Testis (tissue), 3 donors: Measurements from ENCODE around the gene EHHADH. TPM values are rescaled to one million over a fixed set of nuclear protein-coding genes. Genes with fewer than 3 reads are reported as not detected.
"Not testable (repeated sequence)": the region's sequence is repeated elsewhere in the genome, so short reads cannot be mapped to it uniquely, and the experiment has no call there.

ENCODE experiments used
- DNase-seq: peaks from one replicate; pipeline ENCODE4 v3.0.0-alpha.2; 2019
- H3K27ac ChIP-seq, 2 donors: fragments of 200-600 bp; sonication (generic); one replicate each; pipeline ENCODE4 v1.5.1; 2019
- H3K27me3 ChIP-seq: fragments of 200-600 bp; sonication (generic); one replicate; pipeline ENCODE4 v1.5.1; 2019
- H3K36me3 ChIP-seq: fragments of 200-600 bp; sonication (generic); one replicate; pipeline ENCODE4 v1.5.1; 2017; ENCODE audit warnings: low read depth; ENCODE audit errors: missing control alignments
- H3K4me1 ChIP-seq: fragments of 200-600 bp; sonication (generic); one replicate; pipeline ENCODE4 v1.5.1; 2019
- H3K4me3 ChIP-seq, 2 donors: fragments of 200-600 bp; sonication (generic); one replicate each; pipeline ENCODE4 v1.5.1; 2017 to 2019
- H3K9me3 ChIP-seq: fragments of 200-600 bp; sonication (generic); one replicate; pipeline ENCODE4 v1.5.1; 2017
- POLR2A ChIP-seq: fragments of 450-650 bp; IDR thresholded peaks from one replicate; pipeline ENCODE4 v1.6.1; 2017; ENCODE audit warnings: antibody characterized with exemption, mild to moderate bottlenecking, moderate library complexity
- WGBS, 2 donors: methylation state at CpG; one replicate each; pipeline ENCODE4 v1.1.5; 2018; 5-methylcytosine and 5-hydroxymethylcytosine counted together
- intact Hi-C: fragments of 100-400 bp; cut with DNase I; formaldehyde crosslinking; loops from one replicate; pipeline ENCODE4 v1.15.1; 2023; ENCODE audit warnings: low total_unique reads
- polyA plus RNA-seq: library from polyadenylated mRNA; stranded (reverse); fragments of 350-450 nt; fragmentation: Illumina TruSeq; extraction: RNeasy Lipid Tissue Mini Kit (QIAGEN cat#74804); gene quantifications from one replicate; pipeline ENCODE4 v1.2.3, GENCODE V29; 2014; ENCODE audit warnings: low read depth, low replicate concordance; ENCODE audit not compliant: insufficient read depth
- total RNA-seq, 2 donors: library from RNA; depleted of rRNA; stranded (reverse); fragments of >200 nt; gene quantifications; one replicate each; pipeline ENCODE4 v1.2.3, GENCODE V29; 2016
- TF ChIP-seq, protein P1 (sequence below), 3 experiments: fragments of 450-650 bp in 2 of 3; fragments of 200-600 bp in 1 of 3; sonication (generic) in 1 of 3; IDR thresholded peaks; one replicate each; pipeline ENCODE4 v1.5.1; 2016 to 2019; ENCODE audit warnings: antibody characterized with exemption in 3 of 3, mild to moderate bottlenecking in 2 of 3, moderate library complexity in 1 of 3

Gene EHHADH
- total and polyA plus RNA-seq, 3 donors from 2014 or later: 5.2 to 7.5 (median 6.1) TPM

DNA sequence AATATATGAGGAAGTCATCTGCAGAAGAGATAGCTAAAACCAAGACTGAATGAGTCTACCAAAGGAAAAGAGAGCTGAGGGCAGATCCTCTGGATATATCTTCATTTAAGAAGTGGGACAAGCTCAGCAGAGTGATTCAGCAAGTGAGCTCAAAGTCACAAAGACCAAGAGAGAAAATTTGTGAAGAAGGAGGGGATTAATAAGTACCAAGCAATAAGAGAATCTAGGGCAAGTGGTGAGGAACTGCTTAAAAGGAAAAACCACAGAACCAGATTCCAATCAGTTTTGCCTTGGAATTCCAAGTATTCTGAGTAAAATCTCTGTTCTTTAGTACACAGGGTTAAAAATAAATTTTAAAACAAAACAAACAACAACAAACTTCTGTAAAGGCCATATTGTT is 3.6 kb downstream of the EHHADH start:
- Histone ChIP-seq H3K4me3 (no peak overlapping the region), H3K4me1 (no peaks in the 10 kb centered on the region), H3K36me3 (no peaks in the 10 kb centered on the region), H3K27ac (no peak overlapping the region), H3K27me3 (no peaks in the 10 kb centered on the region), H3K9me3 (no peaks in the 10 kb centered on the region)
- TF ChIP-seq, protein P1, sequence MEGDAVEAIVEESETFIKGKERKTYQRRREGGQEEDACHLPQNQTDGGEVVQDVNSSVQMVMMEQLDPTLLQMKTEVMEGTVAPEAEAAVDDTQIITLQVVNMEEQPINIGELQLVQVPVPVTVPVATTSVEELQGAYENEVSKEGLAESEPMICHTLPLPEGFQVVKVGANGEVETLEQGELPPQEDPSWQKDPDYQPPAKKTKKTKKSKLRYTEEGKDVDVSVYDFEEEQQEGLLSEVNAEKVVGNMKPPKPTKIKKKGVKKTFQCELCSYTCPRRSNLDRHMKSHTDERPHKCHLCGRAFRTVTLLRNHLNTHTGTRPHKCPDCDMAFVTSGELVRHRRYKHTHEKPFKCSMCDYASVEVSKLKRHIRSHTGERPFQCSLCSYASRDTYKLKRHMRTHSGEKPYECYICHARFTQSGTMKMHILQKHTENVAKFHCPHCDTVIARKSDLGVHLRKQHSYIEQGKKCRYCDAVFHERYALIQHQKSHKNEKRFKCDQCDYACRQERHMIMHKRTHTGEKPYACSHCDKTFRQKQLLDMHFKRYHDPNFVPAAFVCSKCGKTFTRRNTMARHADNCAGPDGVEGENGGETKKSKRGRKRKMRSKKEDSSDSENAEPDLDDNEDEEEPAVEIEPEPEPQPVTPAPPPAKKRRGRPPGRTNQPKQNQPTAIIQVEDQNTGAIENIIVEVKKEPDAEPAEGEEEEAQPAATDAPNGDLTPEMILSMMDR (IDR thresholded peaks at IDR 0.05): no peak
- TF ChIP-seq POLR2A: no peak
- no peak for DNase-seq
- intact Hi-C loops: no loop called here

DNA sequence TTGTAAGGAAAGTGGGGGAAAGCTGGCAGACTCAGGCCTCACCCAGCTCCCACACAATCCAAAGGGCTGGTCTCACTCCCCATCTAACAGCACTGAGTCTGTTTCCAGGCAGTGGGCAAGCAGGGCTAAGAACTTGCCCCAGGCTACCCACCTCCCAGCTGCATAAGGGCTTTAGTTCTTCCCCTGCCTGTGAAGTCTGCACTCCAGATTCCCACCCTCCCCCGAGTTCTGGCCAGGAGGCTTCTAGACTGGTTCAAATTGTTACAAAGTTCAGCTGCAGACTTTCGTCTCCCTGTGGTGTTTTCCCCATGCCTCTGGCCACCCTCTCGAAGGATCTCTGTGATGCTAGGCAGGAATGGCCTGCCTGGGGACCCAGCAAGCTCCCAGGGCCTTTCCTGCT is 11.2 kb downstream of the EHHADH start:
- Histone ChIP-seq H3K9me3 (no peaks in the 10 kb centered on the region), H3K27ac (no peak overlapping the region), H3K4me1 (no peaks in the 10 kb centered on the region), H3K4me3 (no peak overlapping the region), H3K27me3 (no peaks in the 10 kb centered on the region), H3K36me3 (no peaks in the 10 kb centered on the region)
- WGBS, 2 donors: 78 to 87% methylated on average over 3 of the region's 3 CpGs
- no peak for DNase-seq
- intact Hi-C loops: no loop called here
- TF ChIP-seq, protein P1 (IDR thresholded peaks at IDR 0.05): no peak
- no peak for TF ChIP-seq POLR2A

DNA sequence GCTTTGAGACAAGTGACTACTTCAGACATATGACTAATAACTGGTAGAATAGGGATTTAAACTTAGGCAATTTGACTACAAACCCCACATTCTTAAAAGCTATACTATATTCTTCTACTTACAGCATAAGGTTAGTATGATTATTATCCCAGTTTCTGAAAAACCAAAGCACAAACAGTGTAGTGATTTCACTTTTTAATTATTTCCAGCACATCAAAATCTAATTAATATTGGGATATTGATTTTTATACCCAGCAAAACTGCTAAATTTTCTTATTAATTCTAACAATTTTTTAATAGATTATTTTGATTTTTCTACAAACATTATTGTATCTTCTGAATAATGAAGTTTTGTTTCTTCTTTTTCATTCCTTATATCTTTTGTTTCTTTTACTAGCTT is 16.9 kb downstream of the EHHADH start:
- intact Hi-C loops: no loop called here

DNA sequence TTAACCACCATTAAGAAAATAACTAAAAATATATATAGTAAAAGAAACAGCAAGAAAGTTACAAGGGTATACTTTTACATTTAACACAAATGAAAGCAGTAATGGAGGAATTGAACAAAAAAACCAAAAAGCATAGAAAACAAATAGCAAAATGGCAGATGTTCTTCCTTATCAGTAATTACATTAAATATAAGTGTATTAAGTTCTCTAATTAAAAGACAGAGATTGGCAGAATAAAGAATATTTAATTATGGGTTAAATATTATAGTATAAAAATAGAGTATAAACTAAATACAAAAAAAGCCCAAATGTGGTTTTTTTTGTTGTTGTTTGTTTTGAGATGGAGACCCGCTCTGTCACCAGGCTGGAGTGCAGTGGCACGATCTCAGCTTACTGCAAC is 20.5 kb downstream of the EHHADH start:
- Histone ChIP-seq H3K36me3 (no peaks in the 10 kb centered on the region), H3K27me3 (no peaks in the 10 kb centered on the region), H3K4me1 (no peaks in the 10 kb centered on the region), H3K27ac (no peak overlapping the region), H3K4me3 (no peak overlapping the region), H3K9me3 (no peaks in the 10 kb centered on the region)
- no peak for TF ChIP-seq POLR2A
- TF ChIP-seq, protein P1 (IDR thresholded peaks at IDR 0.05): no peak
- intact Hi-C loops: no loop called here
- WGBS, 2 donors: 90 to 97% methylated on average over 2 of the region's 2 CpGs
- no peak for DNase-seq

More for the DNA sequence above, 16.9 kb downstream of the EHHADH start:
- no peak overlapping the region for H3K4me3 ChIP-seq
- no peak overlapping the region for H3K27ac ChIP-seq
- H3K27me3 ChIP-seq: no peaks in the 10 kb centered on the region
- no peak for DNase-seq
- no peaks in the 10 kb centered on the region for H3K4me1 ChIP-seq
- TF ChIP-seq, protein P1 (IDR thresholded peaks at IDR 0.05): no peak
- TF ChIP-seq POLR2A: no peak
- no peaks in the 10 kb centered on the region for H3K36me3 ChIP-seq
- no peaks in the 10 kb centered on the region for H3K9me3 ChIP-seq

DNA sequence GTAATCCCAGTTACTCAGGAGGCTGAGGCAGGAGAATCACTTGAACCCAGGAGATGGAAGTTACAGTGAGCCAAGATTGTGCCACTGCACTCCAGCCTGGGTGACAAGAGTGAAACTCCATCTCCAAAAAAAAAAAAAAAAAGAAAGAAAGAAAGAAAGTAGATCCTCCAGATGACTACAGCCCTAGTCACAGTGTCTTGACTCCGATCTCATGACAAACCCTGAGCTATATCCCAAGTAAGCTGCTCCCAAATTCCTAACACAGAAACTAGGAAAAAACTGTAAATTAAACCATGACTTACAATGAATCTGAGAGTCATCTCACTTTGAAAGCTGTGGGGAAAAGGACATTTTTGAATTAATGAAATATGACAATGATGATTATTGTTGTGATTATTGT is 27.3 kb downstream of the EHHADH start:
- WGBS, 2 donors: 95 to 100% methylated on average over 1 of the region's 1 CpG
- H3K4me3 ChIP-seq, DNase-seq, H3K4me1 ChIP-seq, H3K36me3 ChIP-seq, intact Hi-C loops, H3K27ac ChIP-seq, H3K9me3 ChIP-seq, H3K27me3 ChIP-seq: not testable (repeated sequence)
